HPDE6-E6E7 (cell line): ENCODE results near the gene CBL.
A peak's percentile ranks its signal among the peaks of the same experiment; 100 is the strongest.

ENCODE experiments used
- DNase-seq: peaks from one replicate; pipeline ENCODE4 v3.0.0; 2011; ENCODE audit warnings: missing footprints; ENCODE audit errors: extremely low spot score

CBL gene

GRCh38 chr11:119309953-119310681 lies 104.0 kb downstream of the CBL start:
- no peak for DNase-seq

- DNase-seq: no peak
Measured at GRCh38 chr11:119310682-119311052, 104.5 kb downstream of the CBL start.

- DNase-seq: no peak
Measured at GRCh38 chr11:119314726-119315125, 108.6 kb downstream of the CBL start.

GRCh38 chr11:119315131-119316015 lies 109.2 kb downstream of the CBL start:
- DNase-seq: no peak

- DNase-seq: no peak
Measured at GRCh38 chr11:119316016-119316728, 110.0 kb downstream of the CBL start.

GRCh38 chr11:119316729-119317591 lies 110.8 kb downstream of the CBL start, which contains the start of gene MCAM:
Gene MCAM (minus strand): TSS chr11:119317130. CDS start chr11:119317101, 29 bp downstream.
- DNase-seq: no peak

- no peak for DNase-seq
Measured at GRCh38 chr11:119317592-119318239, 111.6 kb downstream of the CBL start.

GRCh38 chr11:119318240-119319135 lies 112.3 kb downstream of the CBL start:
- DNase-seq: peak; percentile 75

- DNase-seq: no peak
Measured at GRCh38 chr11:119319136-119319699, 113.1 kb downstream of the CBL start.

- DNase-seq: no peak
Measured at GRCh38 chr11:119319700-119320239, 113.6 kb downstream of the CBL start.

- DNase-seq: no peak
Measured at GRCh38 chr11:119320240-119320775, 114.2 kb downstream of the CBL start.

- no peak for DNase-seq
Measured at GRCh38 chr11:119320776-119321524, 114.8 kb downstream of the CBL start.

- no peak for DNase-seq
Measured at GRCh38 chr11:119322360-119322739, 116.2 kb downstream of the CBL start.

GRCh38 chr11:119322921-119323531 lies 116.9 kb downstream of the CBL start:
- no peak for DNase-seq

GRCh38 chr11:119323532-119324033 lies 117.4 kb downstream of the CBL start:
- no peak for DNase-seq

GRCh38 chr11:119324189-119324588 lies 118.0 kb downstream of the CBL start:
- DNase-seq: no peak

- DNase-seq: no peak
Measured at GRCh38 chr11:119329320-119329719, 123.2 kb downstream of the CBL start.
